ENCODE data around the gene TNS4.

- TF ChIP-seq CTCF (IDR thresholded peaks at IDR 0.05; ENCODE audit: insufficient read depth, low read depth, low read length) = no peak
- no peak for TF ChIP-seq EZH2 (IDR thresholded peaks at IDR 0.05; ENCODE audit: insufficient read depth, low read length)
These were observed 43.2 kb downstream of the TNS4 start for GRCh38 chr17:40457964-40458791.

Measured in astrocyte (in vitro differentiated cells and primary cell).